Gastroesophageal sphincter (tissue), 3 donors: ENCODE results near the gene PLA2G2F.

Experiments used
- CTCF ChIP-seq, 4 experiments: fragments of 200-600 bp in 2 of 4; fragments of 450-650 bp in 2 of 4; sonication (generic) in 1 of 4; IDR thresholded peaks; one replicate each; pipeline ENCODE4 v1.5.1; 2017 to 2019; ENCODE audit warnings: antibody characterized with exemption in 4 of 4, mild to moderate bottlenecking in 2 of 4, moderate library complexity in 2 of 4
- POLR2A ChIP-seq, 2 donors: fragments of 450-650 bp; IDR thresholded peaks; one replicate each; pipeline ENCODE4 v1.6.1; 2017; ENCODE audit warnings: antibody characterized with exemption in 2 of 2, mild to moderate bottlenecking in 2 of 2, moderate library complexity in 1 of 2

GRCh38 chr1:20111452-20111851 lies 27.7 kb upstream of the PLA2G2F start:
- TF ChIP-seq POLR2A (IDR thresholded peaks at IDR 0.05) (no peak), CTCF (IDR thresholded peaks at IDR 0.05) (no peak)
